Right forelimb (tissue), 1 donor: ENCODE data around the gene OR6C6.
"Not testable (repeated sequence)": the region's sequence is repeated elsewhere in the genome, so short reads cannot be mapped to it uniquely, and the experiment has no call there.

Source experiments
- DNase-seq: peaks from one replicate; pipeline ENCODE4 v3.0.0-alpha.2; 2018

Gene OR6C6

GRCh38 chr12:55296469-55296868, at the start of gene OR6C6:
Gene OR6C6, minus strand, starts transcription at chr12:55296569. Its CDS starts 1,337 bp downstream, at chr12:55295232.
- no peak for DNase-seq

GRCh38 chr12:55336002-55336401, 39.6 kb upstream of the OR6C6 start:
- no peak for DNase-seq

DNA sequence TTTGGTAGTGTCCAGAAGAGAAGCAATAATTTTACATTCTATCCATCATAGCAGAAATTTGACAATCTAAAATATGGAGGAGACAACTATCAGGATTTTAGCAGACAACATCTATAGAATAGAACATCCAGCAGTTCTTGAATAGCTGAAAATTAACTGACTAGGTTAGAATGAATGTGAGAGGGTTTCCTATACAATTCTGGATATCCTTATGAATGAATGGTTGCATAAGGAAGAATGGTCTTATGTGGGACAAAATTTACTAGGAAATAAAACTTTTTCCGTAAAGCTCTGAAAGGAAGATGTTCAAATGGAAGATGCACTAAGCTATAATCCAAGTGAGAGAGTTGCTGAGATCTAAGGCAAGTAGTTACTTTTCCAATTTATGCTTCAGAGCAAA, 34.1 kb upstream of the OR6C6 start, which contains the start of gene OR6C3:
TSS of gene OR6C3 (plus strand) at position 301 of the 400 bp plus-strand sequence. CDS start 955 bp downstream, outside the sequence.
- DNase-seq, result no peak

DNA sequence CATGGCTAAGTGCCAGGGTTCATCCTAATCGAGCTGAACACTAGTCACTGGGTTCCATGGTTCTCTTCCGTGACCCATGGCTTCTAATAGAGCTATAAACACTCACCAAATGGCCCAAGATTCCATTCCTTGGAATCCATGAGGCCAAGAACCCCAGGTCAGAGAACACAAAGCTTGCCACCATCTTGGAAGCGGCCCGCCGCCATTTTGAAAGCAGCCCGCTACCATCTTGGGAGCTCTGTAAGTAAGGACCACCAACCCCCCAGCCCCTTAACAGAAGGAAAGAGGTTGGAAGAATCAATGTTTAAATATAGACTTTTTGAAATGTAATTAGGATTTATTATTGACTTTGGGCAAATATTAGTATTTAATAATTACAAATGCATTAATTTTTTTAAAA, 29.4 kb upstream of the OR6C6 start:
- DNase-seq, result not testable (repeated sequence)

- DNase-seq, result no peak
Measured at GRCh38 chr12:55320201-55320600, 23.8 kb upstream of the OR6C6 start.

DNA sequence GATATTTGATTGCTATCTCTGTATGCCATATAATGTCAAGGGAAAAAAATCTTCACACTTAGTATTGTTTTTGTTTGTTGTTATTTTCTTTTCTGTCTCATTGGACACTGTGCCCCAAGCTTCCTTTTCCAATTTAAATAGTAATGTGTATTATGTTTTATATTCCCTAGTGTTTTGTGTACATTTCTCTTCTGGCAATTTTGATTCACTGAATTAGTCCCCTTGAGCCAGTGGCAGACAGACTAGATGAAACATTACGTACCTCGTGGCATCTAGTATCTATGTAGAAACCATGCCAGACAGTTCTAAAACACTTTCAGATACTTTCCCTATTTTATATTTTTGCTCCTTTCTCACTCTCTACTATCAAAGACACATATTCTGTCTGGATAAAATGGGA, 17.7 kb upstream of the OR6C6 start, which contains the start of gene OR6C1:
TSS of gene OR6C1 (plus strand) at position 301 of the 400 bp plus-strand sequence. CDS start 6,257 bp downstream, outside the sequence.
- DNase-seq, result no peak

DNA sequence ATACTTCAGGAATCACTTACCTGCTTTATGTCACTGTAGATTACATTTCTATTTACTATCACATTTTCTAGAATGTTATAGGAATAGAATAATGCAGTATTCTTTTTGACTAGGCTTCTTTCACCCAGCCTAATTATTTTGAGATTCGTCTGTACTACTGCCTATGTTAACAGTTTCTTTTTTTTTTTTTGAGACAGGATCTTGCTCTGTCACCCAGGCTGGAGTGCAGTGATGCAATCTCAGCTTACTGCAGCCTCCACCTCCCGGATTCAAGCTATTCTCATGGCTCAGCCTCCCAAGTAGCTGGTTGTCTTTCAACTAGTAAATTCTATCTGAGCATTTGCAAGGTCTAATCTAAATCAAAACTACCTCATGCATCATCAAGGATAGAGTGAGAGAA, 6.4 kb downstream of the OR6C6 start:
- DNase-seq, result no peak

DNA sequence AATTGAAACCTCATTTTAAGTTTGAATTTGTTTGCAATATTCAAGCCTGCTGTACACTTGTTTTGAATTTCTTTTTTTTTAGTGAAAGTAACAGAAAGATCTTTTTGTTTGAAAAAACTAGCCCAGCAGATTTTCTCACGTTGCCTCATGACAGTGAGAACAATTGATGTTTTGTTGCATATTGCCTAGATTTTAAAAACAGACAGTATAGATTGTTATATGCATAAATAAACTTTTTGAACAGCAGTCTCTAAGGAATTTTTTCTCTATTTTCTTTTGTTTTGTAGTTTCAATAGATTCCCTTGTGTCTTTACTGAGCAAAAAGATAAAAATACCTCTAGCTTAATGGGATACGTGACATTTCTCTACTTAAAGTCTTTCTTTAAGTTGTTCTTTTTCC, 15.4 kb downstream of the OR6C6 start:
- DNase-seq, result no peak

GRCh38 chr12:55258303-55258702, 38.1 kb downstream of the OR6C6 start:
- no peak for DNase-seq

DNA sequence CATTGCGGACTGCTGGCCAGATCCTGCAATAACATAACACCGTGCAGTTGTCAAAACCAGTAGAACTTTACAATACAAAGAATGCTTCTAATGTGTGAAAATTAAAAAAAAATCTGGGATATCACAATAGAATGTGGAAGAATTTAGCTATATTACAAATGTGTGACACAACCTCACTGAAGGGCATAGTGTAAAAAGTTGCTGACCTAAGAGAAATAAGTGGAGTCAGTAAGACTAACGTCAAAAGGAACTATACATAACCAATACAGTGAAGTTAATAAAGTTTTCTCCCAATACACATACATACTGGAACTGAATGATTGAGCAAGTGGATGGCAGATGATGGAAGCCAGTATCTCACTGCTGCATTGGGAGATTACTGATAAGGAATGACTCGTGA, 39.5 kb downstream of the OR6C6 start:
- DNase-seq, result no peak

DNA sequence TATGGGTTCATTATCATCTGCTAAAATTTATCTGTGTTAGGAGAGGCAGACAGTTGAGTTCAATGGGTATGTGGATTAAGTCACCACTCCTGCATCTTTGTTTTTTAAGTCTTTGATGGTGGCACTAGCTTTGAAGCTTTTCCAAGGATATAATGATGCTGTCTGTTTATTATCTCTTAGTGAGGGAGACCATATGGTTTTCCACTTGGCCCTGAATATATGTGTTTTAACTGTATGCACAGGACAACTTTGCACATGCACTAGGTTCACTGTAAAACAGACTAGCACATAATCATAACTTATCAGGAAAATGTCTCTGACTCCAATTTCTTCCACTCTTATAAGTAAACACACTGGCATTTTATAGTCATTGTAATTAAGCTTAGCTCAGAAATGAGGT, 43.1 kb downstream of the OR6C6 start:
- DNase-seq, result no peak

- no peak for DNase-seq
Measured at GRCh38 chr12:55250944-55251343, 45.4 kb downstream of the OR6C6 start.

DNA sequence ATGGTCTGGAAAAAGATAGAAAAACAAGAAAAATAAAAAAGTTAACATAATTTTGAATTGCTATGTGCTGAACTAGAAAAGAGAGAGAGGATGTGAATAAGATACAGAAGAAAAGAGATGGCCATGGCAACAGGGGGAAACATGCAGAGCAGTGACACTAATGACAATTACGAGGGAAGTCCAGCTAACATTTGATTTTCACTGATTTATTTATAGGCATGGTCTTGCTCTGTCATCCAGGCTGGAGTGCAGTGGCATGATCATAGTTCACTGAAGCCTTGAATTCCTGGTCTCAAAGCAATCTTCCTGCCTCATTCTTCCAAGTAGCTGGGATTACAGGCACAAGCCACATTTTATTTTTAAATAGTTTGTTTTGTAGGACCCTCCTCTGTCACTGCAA, 50.2 kb downstream of the OR6C6 start:
- no peak for DNase-seq

DNA sequence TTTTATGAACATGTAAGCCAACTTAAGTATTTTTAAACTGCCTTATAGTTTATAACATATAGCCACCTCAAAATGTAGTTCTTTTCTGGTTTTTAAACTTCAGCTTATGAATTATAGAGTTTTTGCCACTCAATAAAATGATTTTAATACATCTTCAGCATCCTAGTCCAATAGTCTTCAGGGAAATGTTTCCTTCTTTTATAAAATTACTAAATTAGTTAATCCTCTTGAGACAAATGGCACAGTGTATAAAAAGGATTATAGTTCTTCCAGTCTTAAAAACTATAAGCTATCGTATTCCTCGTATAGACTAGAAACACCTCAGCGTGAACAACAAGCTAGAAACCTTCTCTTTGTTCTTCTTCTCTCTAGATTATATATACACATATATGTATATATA, 52.1 kb downstream of the OR6C6 start, which contains the start of gene OR6C74:
TSS of gene OR6C74 (plus strand) at position 301 of the 400 bp plus-strand sequence. CDS start 2,679 bp downstream, outside the sequence.
- DNase-seq, result no peak
